HG02588 (cell line): ENCODE results near the gene PML.

Source experiments
- ATAC-seq: cut with Tn5 transposase; IDR thresholded peaks from one replicate; pipeline ENCODE4 v1.9.1; 2021; ENCODE audit warnings: mild to moderate bottlenecking, moderate library complexity; ENCODE audit not compliant: unreplicated experiment

Gene PML, protein sequence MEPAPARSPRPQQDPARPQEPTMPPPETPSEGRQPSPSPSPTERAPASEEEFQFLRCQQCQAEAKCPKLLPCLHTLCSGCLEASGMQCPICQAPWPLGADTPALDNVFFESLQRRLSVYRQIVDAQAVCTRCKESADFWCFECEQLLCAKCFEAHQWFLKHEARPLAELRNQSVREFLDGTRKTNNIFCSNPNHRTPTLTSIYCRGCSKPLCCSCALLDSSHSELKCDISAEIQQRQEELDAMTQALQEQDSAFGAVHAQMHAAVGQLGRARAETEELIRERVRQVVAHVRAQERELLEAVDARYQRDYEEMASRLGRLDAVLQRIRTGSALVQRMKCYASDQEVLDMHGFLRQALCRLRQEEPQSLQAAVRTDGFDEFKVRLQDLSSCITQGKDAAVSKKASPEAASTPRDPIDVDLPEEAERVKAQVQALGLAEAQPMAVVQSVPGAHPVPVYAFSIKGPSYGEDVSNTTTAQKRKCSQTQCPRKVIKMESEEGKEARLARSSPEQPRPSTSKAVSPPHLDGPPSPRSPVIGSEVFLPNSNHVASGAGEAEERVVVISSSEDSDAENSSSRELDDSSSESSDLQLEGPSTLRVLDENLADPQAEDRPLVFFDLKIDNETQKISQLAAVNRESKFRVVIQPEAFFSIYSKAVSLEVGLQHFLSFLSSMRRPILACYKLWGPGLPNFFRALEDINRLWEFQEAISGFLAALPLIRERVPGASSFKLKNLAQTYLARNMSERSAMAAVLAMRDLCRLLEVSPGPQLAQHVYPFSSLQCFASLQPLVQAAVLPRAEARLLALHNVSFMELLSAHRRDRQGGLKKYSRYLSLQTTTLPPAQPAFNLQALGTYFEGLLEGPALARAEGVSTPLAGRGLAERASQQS

DNA sequence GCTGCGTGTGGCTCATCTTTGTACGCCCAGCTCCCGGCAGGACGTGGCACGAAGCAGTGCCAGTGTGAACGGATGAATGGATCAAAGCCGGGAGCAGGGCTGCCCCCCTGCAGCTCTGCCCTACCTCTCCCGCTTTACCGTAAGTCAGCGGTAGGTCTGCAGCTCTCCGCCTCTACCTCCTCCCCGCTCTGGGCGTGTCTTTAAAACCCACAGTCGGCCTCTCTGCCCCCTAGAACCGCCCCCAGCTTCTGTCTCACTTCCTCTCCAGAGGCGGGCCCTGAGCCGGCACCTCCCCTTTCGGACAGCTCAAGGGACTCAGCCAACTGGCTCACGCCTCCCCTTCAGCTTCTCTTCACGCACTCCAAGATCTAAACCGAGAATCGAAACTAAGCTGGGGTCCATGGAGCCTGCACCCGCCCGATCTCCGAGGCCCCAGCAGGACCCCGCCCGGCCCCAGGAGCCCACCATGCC, at the start of gene PML:
Gene PML (plus strand): TSS at position 304 of the 471 bp plus-strand sequence. CDS start 97 bp downstream, at position 401.
- ATAC-seq: peak; percentile 69

DNA sequence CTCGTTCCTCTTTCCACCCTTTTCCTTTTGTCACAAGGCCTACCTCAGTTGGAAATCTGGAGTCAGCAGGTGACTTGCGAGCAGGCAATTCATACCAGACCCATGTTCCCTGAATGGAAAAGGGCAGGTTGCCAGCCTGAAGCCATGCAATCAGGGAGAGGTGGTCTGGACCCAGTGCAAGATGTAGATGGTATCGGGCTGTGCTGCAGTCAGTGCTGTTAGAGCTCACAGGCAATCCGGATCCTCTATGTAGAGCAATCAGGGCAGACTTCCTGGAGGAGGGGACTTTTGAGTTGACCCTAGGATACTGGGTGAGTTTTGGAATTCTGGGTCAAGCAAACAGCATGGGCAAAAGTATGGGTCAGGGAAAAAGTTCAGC, 49.4 kb upstream of the PML start:
- no peak for ATAC-seq

DNA sequence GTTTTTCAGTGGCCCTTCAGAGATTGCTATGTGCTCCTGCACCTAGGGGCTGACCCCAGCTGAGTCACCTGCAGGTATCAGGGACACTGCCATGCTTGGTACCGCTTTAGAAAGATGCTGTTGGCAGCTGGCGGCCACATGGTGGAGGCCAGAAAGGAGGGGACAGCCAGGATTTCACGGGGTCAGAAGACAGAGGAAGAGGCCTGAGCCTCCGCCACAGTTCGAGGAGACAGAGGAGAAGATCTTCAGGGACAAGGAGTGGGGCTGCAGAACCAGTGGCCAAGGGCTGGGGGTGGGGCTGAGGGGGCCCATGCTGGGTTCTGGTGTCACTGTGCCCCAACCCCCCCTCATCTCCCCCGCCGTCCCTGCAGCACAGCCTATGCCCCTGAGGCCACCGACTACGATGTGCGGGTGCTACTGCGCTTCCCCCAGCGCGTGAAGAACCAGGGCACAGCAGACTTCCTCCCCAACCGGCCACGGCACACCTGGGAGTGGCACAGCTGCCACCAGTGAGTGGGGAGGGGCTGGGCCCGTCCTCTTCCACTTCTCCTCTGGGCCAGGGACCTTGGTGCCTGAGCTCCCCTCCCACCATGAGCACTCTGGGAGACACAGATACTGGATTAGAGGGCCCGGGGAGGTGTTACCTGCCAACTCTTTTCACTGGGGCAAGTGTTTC, 48.3 kb upstream of the PML start:
- no peak for ATAC-seq

DNA sequence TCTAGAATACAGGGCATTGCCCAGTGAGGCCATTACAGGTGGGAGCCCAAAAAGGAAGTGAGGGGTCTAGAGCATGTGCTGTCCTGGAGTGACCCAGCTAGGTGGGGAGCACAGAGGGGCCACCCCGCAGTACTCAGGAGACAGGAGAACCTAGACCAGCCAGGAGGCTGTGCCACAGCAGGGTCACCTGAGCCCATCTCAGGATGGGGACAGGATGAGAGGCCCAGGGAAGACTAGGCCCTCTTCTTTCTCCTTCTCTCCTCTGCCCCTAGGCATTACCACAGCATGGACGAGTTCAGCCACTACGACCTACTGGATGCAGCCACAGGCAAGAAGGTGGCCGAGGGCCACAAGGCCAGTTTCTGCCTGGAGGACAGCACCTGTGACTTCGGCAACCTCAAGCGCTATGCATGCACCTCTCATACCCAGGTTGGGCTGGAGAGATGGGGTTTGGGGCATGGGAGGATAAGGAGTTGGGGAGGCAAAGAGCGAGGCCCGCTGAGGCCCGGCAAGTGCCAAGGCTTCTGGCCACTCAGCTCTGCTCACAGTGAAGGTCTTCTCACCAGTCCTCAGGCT, 47.6 kb upstream of the PML start:
- ATAC-seq: no peak

DNA sequence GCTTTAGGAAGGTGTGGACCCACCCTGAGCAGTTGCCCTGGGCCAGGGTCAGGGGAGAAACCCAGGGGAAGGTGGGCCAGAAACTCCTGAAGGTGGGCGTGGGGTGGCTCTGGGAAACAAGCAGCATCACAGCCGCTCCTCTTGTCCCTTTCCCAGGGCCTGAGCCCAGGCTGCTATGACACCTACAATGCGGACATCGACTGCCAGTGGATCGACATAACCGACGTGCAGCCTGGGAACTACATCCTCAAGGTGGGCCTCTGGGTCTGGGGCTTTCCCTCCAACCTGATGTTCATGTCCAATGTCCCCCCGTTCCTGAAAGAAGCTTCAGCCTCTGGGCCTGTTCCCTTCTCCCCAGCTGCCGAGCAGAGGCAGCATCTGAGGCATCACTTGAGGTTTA, 46.9 kb upstream of the PML start:
- ATAC-seq: no peak

DNA sequence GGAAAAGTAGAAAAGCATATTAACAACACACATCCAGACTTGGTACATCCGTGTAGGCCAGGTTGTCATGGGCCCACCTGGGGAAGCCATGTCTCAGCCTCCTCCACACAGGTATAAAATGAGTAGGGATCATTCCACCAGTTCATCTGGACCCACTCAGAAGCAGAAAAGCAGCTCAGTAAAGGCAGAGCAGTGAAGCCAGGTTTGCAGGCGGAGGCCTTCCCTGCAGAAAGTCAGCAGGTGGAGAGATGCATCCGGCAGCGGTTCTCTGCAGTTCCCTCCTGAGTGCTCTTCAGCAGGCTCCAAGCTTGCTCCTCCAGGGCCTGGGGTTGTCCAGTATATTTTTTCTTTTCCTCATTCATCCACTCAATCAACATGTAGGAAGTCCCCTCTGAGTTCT, 46.1 kb upstream of the PML start:
- ATAC-seq: no peak

DNA sequence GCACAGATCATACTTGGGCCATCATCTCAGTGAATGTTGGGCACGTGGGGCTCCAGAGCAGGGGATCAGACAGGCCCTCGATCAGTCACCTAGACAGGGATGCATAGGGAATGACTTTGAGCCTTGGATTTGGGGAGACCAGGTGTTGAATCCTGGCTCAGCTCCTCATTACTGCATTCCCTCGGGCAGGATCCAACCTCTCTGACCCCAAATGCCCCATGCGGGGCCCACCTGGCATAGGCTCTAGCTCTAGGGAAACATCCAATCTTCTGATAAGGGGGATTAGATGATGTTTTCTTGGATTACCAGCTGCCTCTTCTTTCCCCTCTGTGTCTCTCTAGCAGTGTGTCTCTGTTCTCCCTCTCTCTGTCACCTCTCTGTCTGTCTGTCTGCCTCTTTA, 45.5 kb upstream of the PML start:
- ATAC-seq: no peak

DNA sequence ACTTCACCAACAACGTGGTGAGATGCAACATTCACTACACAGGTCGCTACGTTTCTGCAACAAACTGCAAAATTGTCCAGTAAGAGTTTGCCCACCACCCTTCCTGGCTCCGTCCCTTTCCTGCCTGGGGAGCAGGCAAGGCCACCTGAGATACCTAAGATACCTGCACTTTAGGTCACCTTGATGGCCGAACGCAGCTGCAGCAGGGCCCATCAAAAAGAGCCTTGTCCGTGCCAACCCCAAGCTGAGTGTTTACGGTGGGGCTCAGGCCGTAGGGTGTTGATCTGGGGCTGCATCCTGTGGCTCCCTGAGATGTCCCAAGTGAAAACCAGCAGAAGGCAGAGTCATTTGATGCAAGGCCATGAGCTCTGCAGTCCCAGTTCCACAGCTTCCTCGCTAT, 45.0 kb upstream of the PML start:
- ATAC-seq: no peak

DNA sequence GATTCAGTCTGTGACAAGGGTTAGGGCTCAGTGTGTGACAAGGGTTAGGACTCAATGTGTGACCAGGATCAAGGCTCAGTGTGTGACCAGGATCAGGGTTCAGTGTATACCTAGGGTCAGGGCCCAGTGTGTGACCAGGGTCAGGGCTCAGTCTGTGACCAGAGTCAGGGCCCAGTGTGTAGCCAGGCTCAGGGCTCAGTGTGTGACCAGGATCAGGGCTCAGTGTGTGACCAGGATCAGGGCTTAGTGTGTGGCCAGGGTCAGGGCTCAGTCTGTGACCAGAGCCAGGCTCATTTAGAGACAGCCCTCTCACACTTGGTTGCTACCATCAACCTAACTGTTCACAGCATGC, 44.1 kb upstream of the PML start:
- no peak for ATAC-seq

DNA sequence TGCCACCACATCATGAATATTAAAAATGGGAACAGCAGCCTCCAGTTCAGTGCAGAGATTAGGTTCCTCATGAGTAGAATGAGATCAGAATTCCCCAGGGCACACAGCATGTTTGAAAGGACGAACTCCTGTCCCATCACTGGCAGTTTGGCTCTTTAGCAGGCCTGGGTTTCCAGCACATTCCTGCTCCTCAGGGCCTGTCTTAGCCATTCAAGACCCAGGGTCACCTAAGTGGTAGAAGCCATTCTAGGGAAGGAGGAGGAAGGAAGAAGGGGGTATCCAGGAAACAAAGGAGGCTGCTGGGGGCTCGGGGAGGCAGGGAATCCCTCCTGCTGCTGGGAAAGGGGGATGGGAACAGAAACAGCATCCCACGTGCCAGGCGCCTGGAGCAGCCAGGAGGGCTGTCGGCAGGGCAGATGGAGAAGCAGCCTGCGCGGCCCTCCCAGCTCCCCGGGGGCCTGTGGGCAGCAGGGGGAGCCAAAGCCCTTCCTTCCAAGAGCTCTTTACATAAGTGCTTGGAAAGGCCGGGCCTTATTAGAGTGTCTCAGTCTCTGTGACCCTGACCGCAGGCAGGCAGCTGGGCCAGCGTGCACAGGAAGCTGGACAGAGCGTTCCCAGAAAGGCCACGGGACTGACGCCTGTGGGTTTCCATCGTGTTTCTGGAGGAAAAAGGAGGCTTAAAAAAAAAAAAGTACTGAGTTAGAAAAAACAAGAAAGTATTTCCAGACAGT, 43.5 kb upstream of the PML start:
- no peak for ATAC-seq

DNA sequence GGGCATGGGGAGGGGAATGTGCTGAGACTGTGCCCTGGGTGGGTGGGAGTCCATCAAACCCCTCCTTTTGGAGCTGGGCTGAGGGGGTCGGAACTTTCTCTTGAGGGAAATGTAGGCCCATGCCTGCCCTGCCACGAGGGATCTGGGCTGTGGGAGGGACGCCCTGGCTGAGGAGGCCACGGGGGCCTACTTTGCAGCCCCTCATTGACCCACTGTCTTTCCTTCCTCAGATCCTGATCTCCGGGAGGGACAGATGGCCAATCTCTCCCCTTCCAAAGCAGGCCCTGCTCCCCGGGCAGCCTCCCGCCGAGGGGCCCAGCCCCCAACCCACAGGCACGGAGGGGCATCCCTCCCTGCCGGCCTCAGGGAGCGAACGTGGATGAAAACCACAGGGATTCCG, 42.9 kb upstream of the PML start:
- ATAC-seq: no peak

DNA sequence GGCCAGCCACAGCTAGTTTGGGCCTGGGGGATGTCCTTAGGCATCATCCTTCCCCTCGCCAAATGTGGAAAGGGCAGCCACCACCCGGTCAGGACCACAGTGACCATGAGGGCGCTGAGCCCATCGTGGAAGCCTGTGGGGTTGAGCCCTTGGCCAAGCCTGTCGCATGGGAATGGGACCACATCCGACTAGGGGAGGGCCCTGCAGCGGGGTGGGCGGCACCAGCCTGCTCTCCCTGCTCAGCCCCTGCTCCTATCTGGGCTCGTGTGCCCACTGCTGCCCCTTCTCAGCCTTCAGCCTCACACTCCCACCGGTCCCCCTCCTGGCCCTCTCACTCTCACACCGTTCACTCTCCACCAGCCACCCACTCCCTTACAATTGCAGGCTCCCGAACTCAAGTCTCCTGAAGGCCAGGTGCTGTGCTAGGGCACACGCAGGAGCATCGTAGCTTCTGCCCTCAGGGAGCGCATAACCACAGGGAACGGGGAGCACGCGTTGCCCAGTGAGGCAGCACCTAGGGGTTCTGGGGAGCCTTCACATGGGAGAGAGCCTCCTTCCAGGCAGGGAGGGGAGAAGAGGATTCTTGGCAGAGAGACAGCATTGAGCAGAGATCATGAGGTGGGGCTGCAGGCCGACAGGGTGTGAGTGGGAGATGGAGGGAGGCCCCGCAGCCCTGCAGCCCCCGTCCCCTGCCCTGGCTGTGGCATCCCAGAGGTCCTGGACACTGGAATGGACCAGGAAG, 42.2 kb upstream of the PML start:
- no peak for ATAC-seq

DNA sequence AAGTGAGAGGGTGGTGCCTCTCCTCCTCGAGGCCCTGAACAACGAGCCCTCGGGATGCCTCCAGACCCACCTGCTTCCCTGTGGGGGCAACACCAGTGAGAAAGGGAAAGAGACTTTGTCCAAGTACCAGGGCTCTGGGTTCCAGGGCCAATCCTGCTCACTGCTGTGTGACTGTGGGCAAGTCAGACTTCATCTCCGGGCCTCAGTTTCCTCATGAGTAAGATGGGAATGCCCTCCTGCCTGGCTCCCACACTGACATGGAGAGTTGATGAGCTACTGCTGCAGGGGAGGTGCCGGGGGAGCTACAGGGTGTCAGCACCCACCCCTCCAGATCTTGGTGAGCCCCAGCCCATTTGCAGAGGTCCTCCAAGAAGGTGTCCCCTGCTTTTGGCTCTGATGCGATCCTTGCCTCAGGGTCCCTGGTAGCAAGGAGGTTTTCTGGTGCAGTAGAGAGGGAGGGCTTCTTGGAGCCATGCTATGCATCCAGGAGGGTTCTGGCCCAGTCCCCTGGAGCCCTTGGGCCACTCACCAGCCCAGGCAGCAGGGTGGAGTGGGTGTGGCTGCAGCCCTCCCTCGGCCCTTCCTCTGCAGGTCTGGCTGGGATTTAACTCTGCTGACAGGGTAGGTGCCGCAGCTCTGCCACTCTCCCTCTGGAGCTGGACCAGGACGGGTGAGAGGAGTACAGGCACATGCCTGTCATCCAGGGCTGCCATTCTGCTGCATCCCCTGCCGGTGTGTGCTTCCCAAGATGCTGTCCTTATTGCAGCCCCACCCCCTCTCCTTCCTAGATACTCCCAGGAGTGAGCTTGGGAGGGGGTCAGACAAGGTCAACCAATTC, 41.4 kb upstream of the PML start:
- no peak for ATAC-seq

DNA sequence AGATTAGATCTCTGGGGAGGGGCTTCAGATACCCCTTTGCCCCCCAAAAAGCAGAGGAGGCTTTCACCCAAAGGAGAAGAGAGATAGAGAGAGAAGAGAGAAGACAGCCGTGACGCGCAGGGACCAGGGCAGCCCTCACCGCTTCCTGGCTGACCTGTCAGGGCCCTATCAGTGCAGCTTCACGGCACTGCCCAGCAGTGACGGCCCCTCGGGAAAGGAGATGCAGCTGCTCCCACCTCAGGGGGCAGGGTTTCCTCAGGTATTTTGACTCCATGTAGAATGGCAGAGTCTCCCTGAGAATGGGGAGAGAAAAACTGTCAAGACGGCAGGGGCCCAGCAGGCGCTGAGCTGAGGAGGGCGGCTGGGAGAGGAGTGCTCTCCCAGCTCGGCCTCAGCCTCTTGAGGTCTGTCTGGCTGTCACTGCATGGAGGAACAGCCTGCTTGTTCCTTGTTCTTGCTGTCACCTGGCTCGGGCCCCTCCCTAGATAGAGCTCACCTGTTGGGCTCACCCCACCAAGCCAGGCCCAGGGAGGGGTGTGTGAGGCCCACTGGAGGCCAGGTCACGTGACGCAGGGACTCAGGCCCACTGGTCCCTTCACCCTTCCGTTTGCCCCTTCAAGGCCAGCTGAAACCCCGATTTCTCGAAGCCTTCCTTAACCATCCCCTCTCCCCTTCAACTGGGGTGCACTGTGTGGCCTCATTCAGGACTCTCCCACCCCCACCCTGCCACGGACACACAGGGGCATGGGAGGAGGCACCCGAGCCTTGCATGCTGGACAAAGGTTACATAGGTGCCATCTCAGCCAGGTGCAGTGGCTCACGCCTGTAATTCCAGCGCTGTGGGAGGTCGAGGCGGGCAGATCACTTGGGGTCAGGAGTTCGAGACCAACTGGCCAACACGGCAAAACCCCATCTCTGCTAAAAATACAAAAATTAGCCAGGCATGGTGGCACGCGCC, 40.0 kb upstream of the PML start:
- ATAC-seq: no peak

DNA sequence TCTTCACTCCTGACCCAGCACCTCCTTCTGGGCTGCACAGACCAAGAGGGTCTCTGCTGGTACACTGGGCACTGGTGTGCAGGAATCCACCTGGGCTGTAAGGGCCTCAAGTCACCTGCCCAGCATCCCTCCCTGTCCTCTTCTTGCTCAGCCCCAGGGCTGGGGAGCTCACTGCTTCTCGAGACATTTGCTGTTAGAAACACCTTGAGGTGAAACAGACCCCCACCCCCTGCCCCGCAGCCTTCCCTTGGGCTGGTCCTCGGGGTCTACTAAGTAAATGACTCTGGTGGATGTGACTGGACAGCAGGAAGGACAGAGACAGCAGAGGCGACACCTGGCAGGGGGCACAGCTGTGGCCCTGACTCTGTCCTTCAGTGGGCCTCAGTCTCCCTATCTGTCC, 39.2 kb upstream of the PML start:
- no peak for ATAC-seq

DNA sequence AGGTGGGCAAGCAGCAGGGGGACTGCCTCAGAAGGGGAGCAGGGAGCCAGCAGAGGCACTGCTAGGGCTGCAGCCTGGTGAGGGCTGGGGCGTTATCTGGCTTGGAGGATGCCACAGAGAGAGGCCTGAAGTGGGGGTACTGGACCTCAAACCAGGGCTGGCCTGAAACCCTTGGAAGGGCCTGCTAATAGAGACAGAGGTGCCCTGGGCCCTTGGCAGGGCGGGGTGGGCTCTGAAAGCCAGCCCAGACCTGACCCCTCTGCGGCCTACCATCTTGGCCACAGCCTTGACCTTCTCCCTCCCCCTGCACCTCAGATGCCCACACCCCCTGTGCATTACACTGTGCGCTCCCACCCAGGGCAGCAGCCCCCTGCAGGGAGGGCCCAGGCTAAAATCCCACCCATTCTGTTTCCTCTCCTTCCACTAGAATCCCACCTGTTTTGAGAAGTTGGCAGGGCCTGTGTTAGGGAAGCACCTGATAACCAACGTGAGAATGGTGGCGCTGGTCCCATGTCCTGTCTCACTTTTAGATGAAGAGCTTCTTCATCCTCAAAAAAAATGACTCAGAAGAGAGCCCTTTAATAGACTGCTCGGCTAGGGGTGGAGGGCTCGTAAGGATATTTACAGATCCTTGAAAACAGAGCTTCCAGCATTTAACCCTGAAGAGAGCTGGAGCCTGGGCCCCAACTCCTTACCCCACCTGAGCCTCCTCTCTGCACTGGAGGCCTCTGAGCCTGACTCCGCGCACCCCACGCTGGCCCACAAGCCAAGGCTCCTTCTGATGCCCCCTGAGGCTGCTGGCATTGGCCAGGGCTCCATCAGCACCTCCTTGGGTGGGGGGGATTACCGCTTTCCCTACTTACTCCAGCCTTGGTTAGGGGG, 38.4 kb upstream of the PML start:
- no peak for ATAC-seq

DNA sequence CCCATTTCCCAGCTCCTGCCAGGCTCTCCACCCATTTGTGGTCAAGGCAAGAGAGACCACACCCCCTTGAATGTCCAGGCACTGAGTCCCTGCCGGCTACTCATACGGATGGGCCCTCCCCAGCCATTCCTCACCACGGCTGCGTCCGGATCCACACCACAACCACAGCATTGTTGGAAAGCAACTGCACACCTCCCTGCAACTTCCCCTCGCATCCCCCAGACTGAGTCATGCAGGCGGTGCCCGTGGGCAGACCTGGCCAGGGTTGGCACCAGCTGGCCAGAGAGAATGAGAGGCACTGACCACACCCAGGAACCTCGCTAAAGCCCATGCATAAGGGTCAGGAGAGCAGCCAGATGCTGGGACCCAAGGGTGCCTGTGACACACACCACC, 37.8 kb upstream of the PML start:
- no peak for ATAC-seq
